Bone marrow (tissue), 2 donors: ENCODE measurements around the gene ADAMTS9.

Experiments used
- DNase-seq, 2 donors: peaks; one replicate each; lab custom pipeline; 2025; lab: John Stamatoyannopoulos, UW

ADAMTS9 gene

GRCh38 chr3:64651741-64652241 lies 36.0 kb downstream of the ADAMTS9 start:
- DNase-seq = no peak

GRCh38 chr3:64651303-64651702 lies 36.5 kb downstream of the ADAMTS9 start:
- no peak for DNase-seq

GRCh38 chr3:64650715-64651114 lies 37.1 kb downstream of the ADAMTS9 start:
- DNase-seq = no peak

GRCh38 chr3:64650096-64650622 lies 37.6 kb downstream of the ADAMTS9 start:
- no peak for DNase-seq

- DNase-seq = no peak
Measured at GRCh38 chr3:64648927-64649906, 38.6 kb downstream of the ADAMTS9 start.

- no peak for DNase-seq
Measured at GRCh38 chr3:64647825-64648224, 40.0 kb downstream of the ADAMTS9 start.

- no peak for DNase-seq
Measured at GRCh38 chr3:64645243-64645642, 42.6 kb downstream of the ADAMTS9 start.

GRCh38 chr3:64644483-64644882 lies 43.3 kb downstream of the ADAMTS9 start:
- DNase-seq = no peak

- DNase-seq = no peak
Measured at GRCh38 chr3:64642327-64643151, 45.3 kb downstream of the ADAMTS9 start.

- DNase-seq = no peak
Measured at GRCh38 chr3:64638981-64639481, 48.8 kb downstream of the ADAMTS9 start.

GRCh38 chr3:64638511-64638910 lies 49.3 kb downstream of the ADAMTS9 start:
- DNase-seq = no peak

- no peak for DNase-seq
Measured at GRCh38 chr3:64634417-64634816, 53.4 kb downstream of the ADAMTS9 start.

GRCh38 chr3:64631951-64632350 lies 55.8 kb downstream of the ADAMTS9 start:
- DNase-seq = no peak

GRCh38 chr3:64627471-64628321 lies 60.1 kb downstream of the ADAMTS9 start:
- no peak for DNase-seq

- no peak for DNase-seq
Measured at GRCh38 chr3:64627042-64627441, 60.8 kb downstream of the ADAMTS9 start.

- DNase-seq = no peak
Measured at GRCh38 chr3:64625381-64625780, 62.4 kb downstream of the ADAMTS9 start.

- no peak for DNase-seq
Measured at GRCh38 chr3:64623125-64623524, 64.7 kb downstream of the ADAMTS9 start.

- no peak for DNase-seq
Measured at GRCh38 chr3:64621726-64622395, 65.9 kb downstream of the ADAMTS9 start.

GRCh38 chr3:64621275-64621674 lies 66.5 kb downstream of the ADAMTS9 start:
- DNase-seq = no peak

GRCh38 chr3:64620020-64620419 lies 67.8 kb downstream of the ADAMTS9 start:
- DNase-seq = no peak

- no peak for DNase-seq
Measured at GRCh38 chr3:64619216-64619615, 68.6 kb downstream of the ADAMTS9 start.
